HG03558 (cell line): ENCODE results near the gene KCNJ1.
A peak's percentile ranks its signal among the peaks of the same experiment; 100 is the strongest.

ENCODE experiments used
- ATAC-seq: cut with Tn5 transposase; IDR thresholded peaks from one replicate; pipeline ENCODE4 v1.9.1; 2021; ENCODE audit warnings: moderate number of reproducible peaks; ENCODE audit not compliant: unreplicated experiment; ENCODE audit errors: extremely low read depth

The KCNJ1 gene

DNA sequence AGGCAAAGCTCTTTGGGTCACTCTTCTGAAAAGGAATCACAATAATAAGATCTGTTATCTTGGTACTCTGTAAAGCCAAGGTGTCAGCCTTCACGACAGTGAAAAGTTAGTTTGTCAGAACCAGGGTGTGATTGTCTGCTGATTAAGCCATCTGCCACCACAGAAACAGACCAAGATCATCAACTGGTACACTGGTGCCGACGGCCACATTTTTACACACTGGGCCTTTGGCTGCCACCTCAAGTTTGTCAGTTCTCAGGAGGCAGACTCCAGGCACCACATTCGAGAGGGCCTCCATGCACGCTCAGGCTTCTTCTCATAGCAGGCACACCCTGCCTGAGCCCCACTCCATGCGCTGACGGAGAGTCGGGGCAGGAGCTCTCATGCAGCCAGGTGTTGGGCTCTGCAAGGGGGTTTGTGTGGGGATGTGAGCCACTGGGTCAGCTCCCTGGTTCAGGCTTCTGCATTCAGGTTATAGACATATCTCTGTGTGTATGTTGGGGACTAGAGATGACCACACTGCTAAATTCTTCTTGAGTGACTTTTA, 66.2 kb downstream of the KCNJ1 start:
- ATAC-seq = no peak

- peak; percentile 98 for ATAC-seq
Measured at GRCh38 chr11:128796270-128796669, 70.8 kb downstream of the KCNJ1 start.

GRCh38 chr11:128790196-128790595, 76.9 kb downstream of the KCNJ1 start:
- ATAC-seq = no peak

- no peak for ATAC-seq
Measured at GRCh38 chr11:128789497-128790150, 77.5 kb downstream of the KCNJ1 start.
